BLaER1 treated with 17β-estradiol and CSF1 and Interleukin-3, amounts not matched to agents 10 nM and 100 nM (cell line): Measurements from ENCODE around the gene CMSS1.

Experiments used
- H3K27ac ChIP-seq, 11 experiments: shearing (Covaris generic); formaldehyde crosslinking; 2 replicates each; pipeline ENCODE4 v1.8.1; 2022
- H3K27me3 ChIP-seq, 11 experiments: shearing (Covaris generic); formaldehyde crosslinking; 2 replicates each; pipeline ENCODE4 v1.8.1; 2022
- H3K36me3 ChIP-seq, 11 experiments: shearing (Covaris generic); formaldehyde crosslinking; 2 replicates each; pipeline ENCODE4 v1.8.1; 2022
- H3K4me1 ChIP-seq, 10 experiments: shearing (Covaris generic); formaldehyde crosslinking; 2 replicates each; pipeline ENCODE4 v1.8.1; 2022
- H3K4me2 ChIP-seq, 11 experiments: shearing (Covaris generic); formaldehyde crosslinking; 2 replicates each; pipeline ENCODE4 v1.8.1; 2022
- H3K4me3 ChIP-seq, 10 experiments: shearing (Covaris generic); formaldehyde crosslinking; 2 replicates each; pipeline ENCODE4 v1.8.1; 2022
- H3K9ac ChIP-seq, 11 experiments: shearing (Covaris generic); formaldehyde crosslinking; 2 replicates each; pipeline ENCODE4 v1.8.1; 2022
- H3K9me3 ChIP-seq, 11 experiments: shearing (Covaris generic); formaldehyde crosslinking; replicated peaks in 1 of 11; 2 replicates each; pipeline ENCODE4 v1.8.1; 2022
- H4K20me1 ChIP-seq, 11 experiments: shearing (Covaris generic); formaldehyde crosslinking; 2 replicates each; pipeline ENCODE4 v1.8.1; 2022
- Cebpa-rat ChIP-seq, 11 experiments: shearing (Covaris generic); IDR thresholded peaks; 2 replicates each; pipeline ENCODE4 v1.8.1; 2022

Gene CMSS1

GRCh38 chr3:99817437-99818240, at the start of gene CMSS1:
CMSS1 (plus strand) TSS chr3:99817862.
- peak within 1 kb of the TSS; percentile 84 to 97 (median 94) for H3K27ac ChIP-seq
- H3K4me2 ChIP-seq = peak within 1 kb of the TSS; percentile 80 to 95 (median 87)
- H3K9me3 ChIP-seq = peaks cover 0 to 7% (median 0%) of the 10 kb centered on the region in 11 experiments; a peak in 4 of 22 replicates
- peak within 1 kb of the TSS; percentile 64 to 78 (median 74) for H3K4me3 ChIP-seq
- H3K36me3 ChIP-seq = peaks cover 0 to 20% (median 0%) of the 10 kb centered on the region in 11 experiments; a peak in 6 of 22 replicates
- peaks cover 14 to 24% (median 20%) of the 10 kb centered on the region in 10 experiments for H3K4me1 ChIP-seq
- H3K9ac ChIP-seq = peak within 1 kb of the TSS; percentile 78 to 95 (median 92)
- peak in 1 of 11 experiments; percentile 4; a peak in 1 of 22 replicates for TF ChIP-seq Cebpa-rat (IDR thresholded peaks at IDR 0.05)
- no peaks in the 10 kb centered on the region for H3K27me3 ChIP-seq
- H4K20me1 ChIP-seq = peaks cover 0 to 34% (median 11%) of the 10 kb centered on the region in 11 experiments; a peak in 10 of 22 replicates

GRCh38 chr3:99768126-99768525, 49.5 kb upstream of the CMSS1 start:
- no peak overlapping the region for H3K4me2 ChIP-seq
- H3K9ac ChIP-seq = no peak overlapping the region
- no peaks in the 10 kb centered on the region for H3K9me3 ChIP-seq
- no peaks in the 10 kb centered on the region for H3K4me1 ChIP-seq
- no peak for TF ChIP-seq Cebpa-rat (IDR thresholded peaks at IDR 0.05)
- no peaks in the 10 kb centered on the region for H4K20me1 ChIP-seq
- no peak overlapping the region for H3K4me3 ChIP-seq
- H3K27ac ChIP-seq = no peak overlapping the region
- H3K27me3 ChIP-seq = no peaks in the 10 kb centered on the region
- H3K36me3 ChIP-seq = no peaks in the 10 kb centered on the region

GRCh38 chr3:99768808-99769501, 48.7 kb upstream of the CMSS1 start:
- H3K4me3 ChIP-seq = no peak overlapping the region
- no peak overlapping the region for H3K27ac ChIP-seq
- no peak overlapping the region for H3K4me2 ChIP-seq
- no peaks in the 10 kb centered on the region for H3K27me3 ChIP-seq
- no peaks in the 10 kb centered on the region for H3K4me1 ChIP-seq
- no peak overlapping the region for H3K9ac ChIP-seq
- no peaks in the 10 kb centered on the region for H4K20me1 ChIP-seq
- no peak for TF ChIP-seq Cebpa-rat (IDR thresholded peaks at IDR 0.05)
- H3K9me3 ChIP-seq = no peaks in the 10 kb centered on the region
- H3K36me3 ChIP-seq = no peaks in the 10 kb centered on the region

- H3K4me1 ChIP-seq = no peaks in the 10 kb centered on the region
- H3K4me3 ChIP-seq = no peak overlapping the region
- no peak overlapping the region for H3K9ac ChIP-seq
- TF ChIP-seq Cebpa-rat (IDR thresholded peaks at IDR 0.05) = no peak
- H3K27me3 ChIP-seq = no peaks in the 10 kb centered on the region
- H3K27ac ChIP-seq = no peak overlapping the region
- H3K9me3 ChIP-seq = no peaks in the 10 kb centered on the region
- no peak overlapping the region for H3K4me2 ChIP-seq
- H4K20me1 ChIP-seq = no peaks in the 10 kb centered on the region
- H3K36me3 ChIP-seq = no peaks in the 10 kb centered on the region
Measured at GRCh38 chr3:99772171-99772570, 45.5 kb upstream of the CMSS1 start.

GRCh38 chr3:99772671-99773070, 45.0 kb upstream of the CMSS1 start:
- no peak overlapping the region for H3K4me3 ChIP-seq
- no peaks in the 10 kb centered on the region for H3K9me3 ChIP-seq
- H3K36me3 ChIP-seq = no peaks in the 10 kb centered on the region
- no peaks in the 10 kb centered on the region for H4K20me1 ChIP-seq
- no peaks in the 10 kb centered on the region for H3K4me1 ChIP-seq
- no peak overlapping the region for H3K9ac ChIP-seq
- H3K27me3 ChIP-seq = no peaks in the 10 kb centered on the region
- TF ChIP-seq Cebpa-rat (IDR thresholded peaks at IDR 0.05) = no peak
- H3K27ac ChIP-seq = no peak overlapping the region
- H3K4me2 ChIP-seq = no peak overlapping the region

GRCh38 chr3:99774467-99774866, 43.2 kb upstream of the CMSS1 start:
- H3K27me3 ChIP-seq = no peaks in the 10 kb centered on the region
- no peaks in the 10 kb centered on the region for H3K4me1 ChIP-seq
- no peak overlapping the region for H3K27ac ChIP-seq
- no peak overlapping the region for H3K9ac ChIP-seq
- no peaks in the 10 kb centered on the region for H4K20me1 ChIP-seq
- no peaks in the 10 kb centered on the region for H3K9me3 ChIP-seq
- H3K36me3 ChIP-seq = no peaks in the 10 kb centered on the region
- no peak overlapping the region for H3K4me3 ChIP-seq
- no peak for TF ChIP-seq Cebpa-rat (IDR thresholded peaks at IDR 0.05)
- H3K4me2 ChIP-seq = no peak overlapping the region

- H3K36me3 ChIP-seq = no peaks in the 10 kb centered on the region
- no peak for TF ChIP-seq Cebpa-rat (IDR thresholded peaks at IDR 0.05)
- H3K4me1 ChIP-seq = peaks cover 0 to 5% (median 0%) of the 10 kb centered on the region in 10 experiments; a peak in 4 of 20 replicates
- H3K27ac ChIP-seq = no peak overlapping the region
- H3K9ac ChIP-seq = no peak overlapping the region
- no peaks in the 10 kb centered on the region for H3K27me3 ChIP-seq
- no peak overlapping the region for H3K4me2 ChIP-seq
- H3K4me3 ChIP-seq = no peak overlapping the region
- no peaks in the 10 kb centered on the region for H3K9me3 ChIP-seq
- no peaks in the 10 kb centered on the region for H4K20me1 ChIP-seq
Measured at GRCh38 chr3:99776516-99777209, 41.0 kb upstream of the CMSS1 start.

- H3K27ac ChIP-seq = no peak overlapping the region
- TF ChIP-seq Cebpa-rat (IDR thresholded peaks at IDR 0.05) = no peak
- no peak overlapping the region for H3K4me2 ChIP-seq
Measured at GRCh38 chr3:99777210-99777549, 40.5 kb upstream of the CMSS1 start.

GRCh38 chr3:99777708-99778107, 40.0 kb upstream of the CMSS1 start:
- Histone ChIP-seq H3K4me3 (no peak overlapping the region), H3K27me3 (no peaks in the 10 kb centered on the region), H3K4me2 (no peak overlapping the region), H3K36me3 (no peaks in the 10 kb centered on the region), H3K9me3 (no peaks in the 10 kb centered on the region), H4K20me1 (no peaks in the 10 kb centered on the region), H3K9ac (no peak overlapping the region), H3K4me1 (peaks cover 0 to 6% (median 0%) of the 10 kb centered on the region in 10 experiments; a peak in 4 of 20 replicates), H3K27ac (no peak overlapping the region)
- no peak for TF ChIP-seq Cebpa-rat (IDR thresholded peaks at IDR 0.05)

More at GRCh38 chr3:99777210-99777549, 40.5 kb upstream of the CMSS1 start:
- H3K27me3 ChIP-seq = no peaks in the 10 kb centered on the region
- H3K4me1 ChIP-seq = peaks cover 0 to 6% (median 0%) of the 10 kb centered on the region in 10 experiments; a peak in 4 of 20 replicates
- H3K9me3 ChIP-seq = no peaks in the 10 kb centered on the region
- no peak overlapping the region for H3K9ac ChIP-seq
- H4K20me1 ChIP-seq = no peaks in the 10 kb centered on the region
- no peak overlapping the region for H3K4me3 ChIP-seq
- no peaks in the 10 kb centered on the region for H3K36me3 ChIP-seq
